Measurements from ENCODE around the gene WDR81.
A peak's percentile ranks its signal among the peaks of the same experiment; 100 is the strongest.

Gene WDR81

GRCh38 chr17:1779571-1780131, 55.1 kb downstream of the WDR81 start:
- DNase-seq (ENCODE audit: low spot score) = no peak

- no peak for DNase-seq (ENCODE audit: low spot score)
Measured at GRCh38 chr17:1782171-1782567, 57.7 kb downstream of the WDR81 start.

- peak; percentile 33 for DNase-seq (ENCODE audit: low spot score)
Measured at GRCh38 chr17:1783271-1783670, 58.8 kb downstream of the WDR81 start.

GRCh38 chr17:1783834-1784611, 59.5 kb downstream of the WDR81 start:
- peak; percentile 71 for DNase-seq (ENCODE audit: low spot score)

- peak; percentile 67 for DNase-seq (ENCODE audit: low spot score)
Measured at GRCh38 chr17:1785930-1786329, 61.4 kb downstream of the WDR81 start.

GRCh38 chr17:1786708-1787107, 62.2 kb downstream of the WDR81 start:
- DNase-seq (ENCODE audit: low spot score) = no peak

GRCh38 chr17:1787301-1787902, 62.9 kb downstream of the WDR81 start:
- no peak for DNase-seq (ENCODE audit: low spot score)
